KBM-7 (cell line): Measurements from ENCODE around the gene SPOCK1.
"Not testable (repeated sequence)": the region's sequence is repeated elsewhere in the genome, so short reads cannot be mapped to it uniquely, and the experiment has no call there.

Source experiments
- DNase-seq: peaks from one replicate; pipeline ENCODE4 v3.0.0-alpha.2; 2015
- in situ Hi-C: fragments of 300-500 bp; cut with MboI; formaldehyde crosslinking; loops from 2 replicates; pipeline ENCODE4 v1.14.3; 2020; ENCODE audit warnings: low sequenced_read_pairs, low pct_unique_long_range_greater_than_20kb, mixed read lengths

The SPOCK1 gene

GRCh38 chr5:137263371-137264005 is 235.6 kb downstream of the SPOCK1 start:
- DNase-seq = no peak
- in situ Hi-C loops = no loop called here

GRCh38 chr5:137262818-137263217 is 236.3 kb downstream of the SPOCK1 start:
- in situ Hi-C loops = no loop called here
- no peak for DNase-seq

DNA sequence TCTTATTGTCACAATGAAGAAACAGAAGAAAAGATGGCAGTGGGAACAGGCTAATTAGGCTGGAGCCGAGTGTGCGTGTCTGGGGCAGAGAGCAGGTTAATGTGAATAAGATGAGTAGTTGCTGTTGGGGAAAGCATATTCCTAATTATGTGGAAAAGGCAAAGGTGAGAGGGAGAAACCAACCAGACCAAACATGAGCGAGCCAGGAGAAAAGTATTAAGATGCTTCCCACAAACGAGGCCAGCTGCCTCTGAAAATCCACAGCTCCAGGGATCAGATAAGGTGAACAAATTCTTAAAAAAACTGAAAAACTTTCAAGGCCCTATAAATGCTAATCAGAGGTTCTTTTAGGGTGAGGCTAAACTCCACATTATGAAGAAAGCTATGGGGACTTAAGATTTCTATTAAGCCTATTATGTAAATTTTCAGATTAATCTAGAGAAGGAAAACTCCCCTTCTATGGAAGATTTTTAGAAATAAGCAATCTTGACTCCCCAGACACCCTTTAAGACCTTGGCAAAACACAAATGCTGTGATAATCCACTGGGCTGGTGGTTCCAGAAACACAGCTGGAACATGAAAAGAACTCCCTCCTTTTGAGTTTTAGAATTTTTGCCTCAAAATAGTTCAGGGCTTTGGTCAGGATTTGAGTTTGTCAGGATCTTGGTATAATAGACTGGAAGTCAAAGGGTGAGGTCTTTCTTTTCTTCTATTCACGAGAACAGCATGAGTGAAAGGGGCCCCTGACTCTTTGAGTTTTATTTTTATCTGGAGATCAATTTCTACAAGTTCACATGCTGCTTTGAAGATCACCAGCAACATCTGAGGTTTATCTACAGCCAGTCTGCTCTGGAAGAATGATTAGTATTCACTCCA is 238.1 kb downstream of the SPOCK1 start:
- in situ Hi-C loops = no loop called here
- no peak for DNase-seq

- DNase-seq = not testable (repeated sequence)
These were observed 240.0 kb downstream of the SPOCK1 start for GRCh38 chr5:137259115-137259514.

GRCh38 chr5:137254119-137255090 is 244.7 kb downstream of the SPOCK1 start:
- DNase-seq = no peak
- in situ Hi-C loops = no loop called here

More at GRCh38 chr5:137259115-137259514, 240.0 kb downstream of the SPOCK1 start:
- in situ Hi-C loops = not testable (repeated sequence)

- in situ Hi-C loops = no loop called here
- no peak for DNase-seq
These were observed 246.6 kb downstream of the SPOCK1 start for GRCh38 chr5:137252512-137252911.

DNA sequence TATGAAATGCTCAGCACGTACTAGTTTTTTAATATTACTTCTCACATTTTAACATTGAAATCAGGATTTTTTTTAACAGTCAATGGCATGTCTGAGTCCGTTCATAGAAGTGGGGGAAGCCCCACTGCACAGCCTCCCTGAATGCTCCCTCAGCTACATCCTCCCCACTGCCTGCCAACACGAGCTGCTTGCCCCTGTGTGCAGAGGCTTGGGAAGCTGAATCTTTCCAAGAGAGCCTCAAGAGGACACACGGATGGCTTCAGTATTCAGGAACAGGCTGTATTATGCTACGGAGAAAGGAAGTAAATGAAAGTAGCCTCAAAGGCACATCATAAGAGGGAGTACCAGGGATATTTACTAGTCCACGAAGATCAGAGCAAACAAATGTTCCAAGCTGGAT is 248.7 kb downstream of the SPOCK1 start:
- in situ Hi-C loops = no loop called here
- DNase-seq = no peak

DNA sequence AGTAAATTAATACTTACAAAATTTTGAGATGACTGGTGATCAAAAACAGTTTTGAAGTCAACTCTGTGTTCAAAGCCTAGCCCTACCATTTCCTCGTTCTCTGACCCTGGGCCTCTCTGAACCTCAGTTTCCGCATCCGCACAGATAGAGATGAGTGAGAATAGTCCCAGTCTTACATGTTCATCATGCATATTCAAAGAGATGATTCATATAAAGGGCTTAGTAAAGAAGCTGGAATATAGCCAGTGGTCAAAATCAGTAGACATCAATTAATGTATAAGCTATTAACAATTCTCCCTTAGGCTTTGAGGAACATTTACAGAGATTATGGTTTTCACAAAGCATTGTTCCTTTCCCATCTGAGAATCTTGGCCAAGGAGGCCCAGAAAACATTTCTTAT is 250.6 kb downstream of the SPOCK1 start:
- in situ Hi-C loops = no loop called here
- no peak for DNase-seq

DNA sequence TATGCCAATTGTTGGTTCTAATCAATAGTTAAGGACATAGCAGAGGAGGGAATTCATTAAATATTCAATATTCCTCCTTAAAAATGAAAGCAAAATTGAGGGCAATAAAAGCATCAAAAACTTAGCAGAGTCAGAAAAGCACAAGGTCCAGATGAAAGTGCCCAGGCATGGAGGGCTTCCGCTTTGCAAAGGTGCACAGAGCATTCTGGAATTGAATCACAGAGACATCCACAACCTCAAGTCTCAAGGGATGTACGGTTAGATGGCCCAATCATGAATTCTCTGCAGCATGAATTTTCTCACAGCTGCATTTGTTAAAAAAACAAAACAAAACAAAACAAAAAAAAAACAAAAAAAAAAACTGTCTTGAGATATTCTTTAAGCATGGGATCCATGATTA is 253.7 kb downstream of the SPOCK1 start:
- no peak for DNase-seq
- in situ Hi-C loops = no loop called here

DNA sequence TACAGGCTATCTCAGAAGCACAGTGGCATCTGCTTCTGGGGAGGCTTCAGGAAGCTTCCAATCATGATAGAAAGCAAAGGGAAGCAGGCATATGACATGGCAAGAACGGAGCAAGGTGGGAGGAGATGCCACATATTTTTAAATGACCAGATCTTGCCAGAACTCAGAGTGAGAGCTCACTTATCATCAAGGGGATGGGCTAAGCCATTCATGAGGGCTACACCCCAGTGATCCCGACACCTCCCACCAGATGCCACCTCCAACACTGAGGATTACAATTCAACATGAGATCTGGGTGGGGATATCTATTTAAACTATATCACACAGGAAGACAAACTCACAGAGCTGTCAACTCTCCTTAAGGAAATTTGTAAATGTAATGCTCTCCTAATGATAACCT is 258.8 kb downstream of the SPOCK1 start:
- in situ Hi-C loops = no loop called here
- DNase-seq = no peak

DNA sequence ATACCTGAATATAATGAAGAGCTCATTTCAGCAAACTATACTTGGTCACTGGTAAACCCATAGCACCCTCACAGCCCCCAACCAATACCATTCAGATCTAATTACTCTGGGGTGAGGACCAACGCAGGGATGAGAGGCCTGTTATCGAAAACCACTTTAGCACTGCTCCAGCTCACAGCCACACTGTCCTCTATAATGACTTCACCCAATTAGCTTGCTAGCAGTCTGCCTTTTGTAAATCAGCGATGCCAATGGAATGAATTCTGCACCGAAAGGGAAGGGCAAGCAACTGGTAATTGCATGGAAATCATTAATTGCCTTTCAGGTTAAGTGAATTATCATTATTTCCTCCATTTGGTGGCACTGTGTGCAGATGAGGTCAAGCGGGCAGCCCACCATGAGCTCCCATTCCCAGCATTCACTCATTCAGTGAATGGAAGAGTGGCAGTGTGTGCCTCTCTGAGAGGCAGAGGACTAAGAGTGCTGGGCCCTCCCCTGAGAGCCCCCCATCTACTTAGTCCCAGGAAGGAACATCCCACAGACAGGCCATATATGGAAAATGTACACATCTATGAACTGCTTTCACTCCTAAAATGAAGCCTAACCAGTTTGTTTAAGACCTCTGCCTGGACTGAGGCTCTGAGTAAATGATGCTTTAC is 262.1 kb downstream of the SPOCK1 start:
- no peak for DNase-seq
- in situ Hi-C loops = no loop called here

DNA sequence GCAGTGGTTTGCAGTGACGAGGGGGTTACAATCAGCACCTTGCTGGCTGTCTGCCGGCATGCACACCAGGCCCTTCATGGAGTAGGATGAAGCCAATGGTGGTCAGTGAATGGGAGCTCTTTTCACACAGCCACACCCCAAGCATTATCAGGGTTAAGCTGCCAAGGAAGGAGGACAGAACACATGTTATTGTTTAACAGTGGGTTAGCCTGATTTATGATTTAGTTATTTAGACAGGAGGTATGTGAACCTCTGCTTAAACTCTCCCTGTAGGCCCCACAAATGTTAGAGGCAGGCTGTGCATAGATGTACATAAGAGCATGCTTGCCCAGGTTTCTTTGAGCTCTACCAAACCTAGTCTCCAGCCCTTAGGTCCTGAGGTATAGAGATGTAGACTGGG is 262.9 kb downstream of the SPOCK1 start:
- in situ Hi-C loops = no loop called here
- no peak for DNase-seq

- no peak for DNase-seq
- in situ Hi-C loops = no loop called here
These were observed 263.9 kb downstream of the SPOCK1 start for GRCh38 chr5:137234973-137235943.

GRCh38 chr5:137233726-137234125 is 265.4 kb downstream of the SPOCK1 start:
- in situ Hi-C loops = no loop called here
- no peak for DNase-seq

DNA sequence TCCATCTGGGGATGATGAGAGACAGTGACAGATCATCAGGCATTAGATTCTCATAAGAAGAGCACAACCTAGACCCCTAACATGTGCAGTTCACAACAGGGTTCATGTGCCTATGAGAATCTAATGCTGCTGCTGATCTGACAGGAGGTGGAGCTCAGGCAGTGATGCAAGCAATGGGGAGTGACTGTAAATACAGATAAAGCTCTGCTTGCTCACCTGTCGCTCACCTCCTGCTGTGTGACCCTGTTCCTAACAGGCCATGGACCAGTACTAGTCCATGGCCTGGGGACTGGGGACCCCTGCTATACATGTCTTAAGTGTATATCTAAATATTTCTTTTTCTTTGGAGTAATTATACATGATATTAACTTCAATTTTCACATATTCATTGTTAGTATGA is 265.8 kb downstream of the SPOCK1 start:
- in situ Hi-C loops = not testable (repeated sequence)

GRCh38 chr5:137231540-137231939 is 267.6 kb downstream of the SPOCK1 start:
- no peak for DNase-seq
- in situ Hi-C loops = no loop called here

More for the DNA sequence above, 265.8 kb downstream of the SPOCK1 start:
- not testable (repeated sequence) for DNase-seq

DNA sequence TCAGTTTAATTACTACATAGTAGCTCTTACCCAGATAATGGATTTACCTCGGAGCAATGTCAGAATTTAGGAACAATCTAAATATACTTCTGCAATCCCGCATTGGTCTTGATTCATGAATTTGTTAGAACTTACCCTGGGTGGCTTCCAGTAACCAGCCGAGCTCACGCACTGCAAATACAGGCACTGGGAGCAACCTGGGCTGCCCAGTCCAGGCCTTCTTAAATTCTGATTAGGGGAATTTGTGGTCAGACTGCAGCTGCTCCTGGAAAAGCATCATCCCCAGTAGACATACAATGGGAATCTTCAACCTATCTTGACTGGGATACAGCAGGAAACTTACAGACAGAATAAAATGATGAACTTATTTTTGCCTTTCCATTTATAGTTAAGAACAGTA is 270.3 kb downstream of the SPOCK1 start:
- in situ Hi-C loops = no loop called here
- no peak for DNase-seq

GRCh38 chr5:137226081-137226480 is 273.0 kb downstream of the SPOCK1 start:
- in situ Hi-C loops = no loop called here
- DNase-seq = no peak
